NK-92 (cell line): Measurements from ENCODE around the gene OASL.
"Not testable (repeated sequence)": the region's sequence is repeated elsewhere in the genome, so short reads cannot be mapped to it uniquely, and the experiment has no call there.

Experiments used
- DNase-seq: peaks from one replicate; lab custom pipeline; 2025; ENCODE audit not compliant: unreplicated experiment; lab: John Stamatoyannopoulos, UW

The OASL gene, protein sequence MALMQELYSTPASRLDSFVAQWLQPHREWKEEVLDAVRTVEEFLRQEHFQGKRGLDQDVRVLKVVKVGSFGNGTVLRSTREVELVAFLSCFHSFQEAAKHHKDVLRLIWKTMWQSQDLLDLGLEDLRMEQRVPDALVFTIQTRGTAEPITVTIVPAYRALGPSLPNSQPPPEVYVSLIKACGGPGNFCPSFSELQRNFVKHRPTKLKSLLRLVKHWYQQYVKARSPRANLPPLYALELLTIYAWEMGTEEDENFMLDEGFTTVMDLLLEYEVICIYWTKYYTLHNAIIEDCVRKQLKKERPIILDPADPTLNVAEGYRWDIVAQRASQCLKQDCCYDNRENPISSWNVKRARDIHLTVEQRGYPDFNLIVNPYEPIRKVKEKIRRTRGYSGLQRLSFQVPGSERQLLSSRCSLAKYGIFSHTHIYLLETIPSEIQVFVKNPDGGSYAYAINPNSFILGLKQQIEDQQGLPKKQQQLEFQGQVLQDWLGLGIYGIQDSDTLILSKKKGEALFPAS

DNA sequence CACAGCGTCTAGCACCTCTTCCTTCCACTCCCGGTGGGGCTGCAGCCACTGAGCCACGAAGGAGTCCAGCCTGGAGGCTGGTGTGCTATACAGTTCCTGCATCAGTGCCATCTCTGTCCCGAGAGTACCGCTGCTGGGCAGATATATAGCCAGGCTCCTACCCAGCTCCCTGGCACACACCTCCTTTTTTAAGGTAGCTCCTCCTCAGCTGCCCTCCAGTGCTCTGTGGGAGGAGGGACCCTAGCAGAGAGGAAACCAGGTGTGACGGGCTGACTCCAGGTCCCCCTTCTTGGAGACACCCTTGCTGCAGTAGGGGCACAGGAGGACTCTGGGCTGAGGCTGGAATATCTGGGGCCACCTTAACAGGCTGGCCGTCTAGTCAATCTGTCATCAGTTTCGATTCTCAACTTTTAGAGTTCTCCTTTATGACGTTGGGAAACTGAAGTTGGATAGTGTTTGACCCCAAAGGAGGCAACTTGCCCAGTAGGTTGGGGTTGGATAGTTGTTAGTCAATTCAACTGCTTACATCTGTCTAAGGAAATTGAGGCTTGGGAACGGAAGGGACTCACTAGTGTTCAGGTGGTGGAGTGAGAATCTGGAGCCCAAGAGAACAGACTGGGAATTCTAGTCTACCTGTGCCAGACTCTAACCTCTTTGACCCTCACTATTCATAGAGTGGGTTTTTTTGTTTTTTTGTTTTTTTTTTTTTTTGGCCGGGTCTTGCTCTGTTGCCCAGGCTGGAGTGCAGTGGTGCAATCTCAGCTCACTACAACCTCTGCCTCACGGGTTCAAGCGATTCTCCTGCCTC, at the start of gene OASL:
TSS of gene OASL (minus strand) at position 386 of the 808 bp plus-strand sequence. CDS start at position 111, 275 bp downstream.
- no peak for DNase-seq

- no peak for DNase-seq
Measured at GRCh38 chr12:121088195-121088585, 49.1 kb upstream of the OASL start.

DNA sequence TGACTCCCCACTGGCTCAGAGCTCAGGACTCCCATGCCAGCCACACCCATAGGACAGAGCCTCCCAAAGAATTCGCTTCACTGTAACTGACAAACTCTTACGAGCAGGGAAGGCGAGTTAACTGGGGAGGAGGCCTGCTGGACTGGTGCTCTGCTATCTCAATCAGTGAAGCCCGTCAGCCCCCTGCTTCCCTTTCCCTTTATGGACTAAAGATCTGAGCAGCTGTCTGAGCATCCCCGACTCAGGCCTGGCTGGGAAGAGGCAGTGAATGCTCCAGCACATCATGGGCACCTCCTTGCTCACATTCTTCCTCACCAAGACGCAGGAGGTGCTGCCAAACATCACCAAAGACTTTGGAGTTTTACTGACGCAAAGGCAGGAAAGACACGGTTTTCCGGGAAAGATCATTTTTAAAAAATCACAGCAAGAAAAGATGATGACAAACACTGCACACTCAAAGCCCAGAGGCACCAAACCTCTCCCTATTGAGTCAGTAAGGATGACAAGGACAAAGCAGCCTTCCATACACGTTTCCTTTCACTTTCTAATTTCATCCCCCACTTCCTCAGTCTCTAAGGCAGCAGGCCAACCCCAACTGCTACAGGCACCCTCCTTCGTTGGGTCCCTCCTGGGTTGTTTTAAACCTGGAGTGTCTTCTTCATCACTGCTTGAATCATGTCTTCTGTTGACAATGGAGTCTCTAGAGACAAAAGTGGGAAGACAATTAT, 48.6 kb upstream of the OASL start:
- DNase-seq, result no peak

DNA sequence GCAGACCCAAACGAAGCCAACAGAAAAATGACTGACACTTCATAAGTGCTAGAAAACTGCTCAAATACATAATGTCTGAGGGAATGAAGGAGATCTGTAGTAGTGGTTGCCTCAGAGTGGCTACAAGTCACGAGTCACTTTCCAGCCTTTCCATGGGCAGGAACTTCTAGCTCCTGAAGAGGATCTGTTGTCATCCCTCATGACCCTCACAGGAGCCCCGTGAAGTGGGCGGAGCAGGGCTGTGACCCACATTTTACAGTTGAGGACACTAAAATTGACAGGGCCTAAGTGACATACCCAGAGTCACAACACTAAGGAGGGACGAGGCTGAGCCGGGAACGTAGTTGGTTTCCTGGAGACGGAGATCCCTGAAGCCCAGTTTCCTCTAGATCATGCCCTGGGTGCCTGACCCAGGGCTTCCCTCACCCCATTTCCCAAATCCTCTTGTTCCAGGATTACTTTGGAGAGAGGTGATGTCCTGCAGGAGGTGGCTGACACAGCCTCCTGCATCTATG, 47.8 kb upstream of the OASL start:
- DNase-seq, result no peak

DNA sequence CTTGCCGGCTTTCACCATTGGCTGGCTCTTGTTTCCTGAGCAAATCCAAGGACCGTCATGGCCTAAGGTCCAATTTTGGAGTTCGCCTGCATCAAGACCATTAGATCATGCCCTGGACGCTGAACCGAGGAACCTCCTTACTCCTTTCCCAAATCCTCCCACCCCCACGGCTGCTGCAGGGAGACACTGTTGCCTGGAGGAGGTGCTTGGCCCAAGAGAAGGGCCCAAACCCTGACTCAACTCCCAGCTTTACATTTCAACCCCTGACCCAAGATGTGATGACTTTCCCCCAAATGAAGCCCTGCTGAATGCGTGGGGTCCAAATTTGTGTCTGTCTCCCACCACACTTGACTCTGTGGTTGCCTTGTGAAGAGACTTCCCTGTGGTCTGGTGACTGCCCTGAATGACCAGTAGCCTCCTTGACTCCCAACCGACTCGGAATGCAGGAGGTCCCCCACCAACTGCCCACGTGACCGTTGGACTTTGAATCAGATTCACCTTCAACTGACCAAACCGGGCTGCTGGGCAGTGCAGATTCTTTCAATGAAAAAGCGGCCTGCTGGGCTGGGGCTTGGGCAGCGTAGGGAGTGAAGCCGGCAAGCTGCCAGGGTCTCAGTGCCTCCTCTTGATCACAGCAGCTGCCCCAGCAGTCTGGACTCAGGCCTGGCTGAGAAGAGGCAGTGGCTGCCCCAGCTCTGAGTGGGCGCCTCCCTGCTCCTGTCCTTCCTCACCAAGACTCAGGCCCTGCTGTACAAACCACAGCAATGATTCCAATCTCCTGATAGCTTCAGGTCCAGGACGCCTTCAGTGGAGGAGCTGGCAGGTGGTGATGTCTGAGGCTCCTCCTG, 46.7 kb upstream of the OASL start:
- no peak for DNase-seq

DNA sequence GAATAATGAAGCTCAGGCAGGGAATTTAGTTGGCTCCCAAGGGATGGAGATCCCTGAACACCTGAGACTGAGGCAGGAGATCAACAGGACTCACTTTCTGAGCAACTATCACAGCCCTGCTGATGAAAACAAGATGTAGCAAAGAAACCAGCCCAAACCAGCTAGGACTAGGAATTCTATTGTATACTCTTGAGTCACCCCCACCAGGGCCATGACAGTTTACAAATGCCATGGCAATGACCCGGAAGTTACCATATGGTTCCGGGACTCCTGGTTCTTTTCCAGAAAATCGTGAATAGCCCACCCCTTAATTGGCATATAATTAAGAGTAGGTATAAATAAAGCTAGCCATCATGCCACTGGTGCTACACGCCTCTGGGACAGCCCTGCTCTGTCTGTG, 46.0 kb upstream of the OASL start:
- no peak for DNase-seq

DNA sequence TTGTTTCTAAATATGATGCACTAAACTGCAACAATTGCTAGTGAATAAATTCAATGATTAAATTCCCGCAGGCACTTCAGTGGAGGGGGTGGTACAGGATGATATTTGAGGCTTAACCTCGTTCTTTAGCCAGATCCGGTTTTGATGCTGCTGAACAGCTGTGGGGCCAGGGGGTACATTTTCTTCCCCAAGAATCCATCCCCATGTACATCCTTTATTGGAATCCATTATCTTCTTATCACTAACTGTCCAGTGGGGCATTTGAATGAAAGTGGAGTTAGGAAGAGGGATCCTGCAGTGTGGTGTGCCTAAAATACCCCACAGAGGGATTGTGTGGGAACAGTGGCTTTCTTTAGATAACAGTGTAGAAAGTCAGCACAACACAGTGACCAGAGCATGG, 45.2 kb upstream of the OASL start:
- no peak for DNase-seq

DNA sequence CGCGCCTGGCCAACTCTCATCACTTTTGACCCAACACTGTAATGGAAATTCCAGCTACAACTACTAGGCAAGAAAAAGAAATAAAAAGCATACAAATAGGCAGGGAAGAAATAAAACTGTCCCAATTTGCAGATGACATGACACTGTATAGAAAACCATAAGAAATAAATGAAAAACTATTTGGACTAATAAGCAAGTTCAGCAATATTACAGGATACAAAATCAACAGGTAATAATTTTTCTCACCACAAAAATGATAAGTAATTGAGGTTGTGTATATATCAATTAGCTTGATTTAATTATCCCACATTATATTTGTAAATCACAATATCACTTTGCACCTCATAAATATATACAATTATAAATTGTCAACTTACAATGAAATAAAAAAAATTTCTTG, 41.9 kb upstream of the OASL start:
- no peak for DNase-seq

DNA sequence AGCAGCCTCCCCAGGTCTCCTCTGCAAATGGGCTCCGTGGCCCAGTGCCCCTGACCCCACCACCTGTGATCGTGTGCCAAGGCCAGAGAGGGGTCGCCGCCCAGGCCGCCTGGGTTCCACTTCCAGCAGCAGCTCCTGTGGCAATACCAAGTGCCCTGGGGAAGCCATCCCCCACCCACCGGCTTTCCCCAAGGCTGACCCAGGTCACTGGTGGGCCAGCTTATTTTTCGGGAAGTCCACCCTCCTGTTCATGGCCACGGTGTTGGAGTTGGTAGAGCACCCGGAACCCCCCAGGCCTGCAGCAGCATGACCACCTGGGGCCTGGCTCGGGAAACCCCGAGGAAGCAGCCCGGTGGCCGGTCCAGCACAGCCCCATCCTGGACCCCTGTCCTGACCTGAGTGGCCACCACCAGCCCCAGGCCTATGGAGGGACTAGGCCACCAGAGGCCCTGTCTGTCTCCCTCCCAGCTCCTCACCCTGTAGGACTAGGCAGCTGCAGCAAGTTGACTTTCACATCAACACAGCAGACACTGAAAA, 40.8 kb upstream of the OASL start:
- no peak for DNase-seq

DNA sequence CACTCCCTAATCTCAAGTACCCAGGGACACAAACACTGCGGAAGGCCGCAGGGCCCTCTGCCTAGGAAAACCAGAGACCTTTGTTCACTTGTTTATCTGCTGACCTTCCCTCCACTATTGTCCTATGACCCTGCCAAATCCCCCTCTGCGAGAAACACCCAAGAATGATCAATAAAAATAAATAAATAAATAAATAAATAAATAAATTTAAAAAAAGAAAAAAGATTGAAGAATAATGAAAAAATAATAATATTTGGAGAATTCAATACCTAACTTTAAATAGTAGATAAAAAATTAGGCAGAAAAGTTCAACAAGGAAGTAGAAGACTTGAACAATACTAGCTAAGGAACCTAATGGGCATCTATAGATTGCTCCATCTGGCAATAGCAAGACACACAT, 38.4 kb upstream of the OASL start:
- DNase-seq, result not testable (repeated sequence)

GRCh38 chr12:121075911-121076310, 36.9 kb upstream of the OASL start:
- not testable (repeated sequence) for DNase-seq

GRCh38 chr12:121072147-121072546, 33.1 kb upstream of the OASL start:
- DNase-seq, result no peak

GRCh38 chr12:121069206-121069605, 30.2 kb upstream of the OASL start:
- DNase-seq, result no peak

DNA sequence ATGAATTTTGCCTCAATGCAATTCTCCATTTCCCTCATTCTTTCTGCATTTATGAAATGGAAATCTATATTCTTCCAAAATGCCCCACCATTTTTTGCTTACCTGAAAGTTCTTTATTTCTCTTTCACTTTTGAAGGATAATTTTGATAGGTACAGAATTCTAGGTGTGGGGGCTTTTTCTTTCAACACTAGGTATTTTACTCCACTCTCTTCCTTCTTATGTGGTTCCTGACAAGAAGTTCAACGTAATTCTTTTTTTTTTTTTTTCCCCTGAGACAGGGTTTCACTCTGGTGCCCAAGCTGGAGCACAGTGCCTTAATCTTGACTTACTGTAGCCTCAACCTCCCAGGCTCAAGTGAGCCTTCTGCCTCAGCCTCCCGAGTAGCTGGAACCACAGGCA, 26.3 kb upstream of the OASL start:
- DNase-seq, result no peak

DNA sequence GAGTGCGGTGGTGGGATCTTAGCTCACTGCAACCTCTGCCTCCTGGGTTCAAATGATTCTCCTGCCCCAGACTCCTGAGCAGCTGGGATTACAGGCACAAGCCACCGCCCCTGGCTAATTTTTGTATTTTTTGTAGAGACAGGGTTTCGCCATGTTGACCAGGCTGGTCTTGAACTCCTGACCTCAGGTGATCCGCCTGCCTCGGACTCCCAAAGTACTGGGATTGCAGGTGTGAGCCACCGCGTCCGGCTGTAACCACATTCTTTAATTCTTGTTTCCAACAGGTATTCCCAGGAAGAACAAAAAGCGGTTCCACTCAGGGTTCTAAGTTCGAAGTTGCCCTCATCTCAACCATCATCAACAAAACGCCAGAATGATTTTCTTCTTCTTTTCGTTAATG, 25.5 kb upstream of the OASL start:
- DNase-seq, result not testable (repeated sequence)

DNA sequence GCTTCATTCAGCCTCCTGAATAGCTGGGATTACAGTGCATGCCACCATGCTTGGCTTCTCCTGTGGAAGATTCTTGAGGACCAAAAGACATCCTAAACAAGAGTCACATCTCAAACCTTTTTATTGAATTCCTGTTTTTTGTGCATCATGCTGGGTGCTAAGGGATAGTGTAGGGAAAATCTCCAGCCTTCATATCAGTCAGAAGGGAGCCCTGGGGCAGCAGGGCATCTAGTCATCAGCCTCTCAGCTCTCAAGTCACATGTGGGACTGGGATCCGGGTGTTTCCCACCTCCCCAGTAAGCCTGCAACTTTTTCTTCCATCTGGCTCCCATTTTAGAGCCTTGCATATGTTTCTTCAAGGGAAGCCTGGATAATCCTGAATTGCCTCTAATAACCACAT, 25.1 kb upstream of the OASL start:
- no peak for DNase-seq

DNA sequence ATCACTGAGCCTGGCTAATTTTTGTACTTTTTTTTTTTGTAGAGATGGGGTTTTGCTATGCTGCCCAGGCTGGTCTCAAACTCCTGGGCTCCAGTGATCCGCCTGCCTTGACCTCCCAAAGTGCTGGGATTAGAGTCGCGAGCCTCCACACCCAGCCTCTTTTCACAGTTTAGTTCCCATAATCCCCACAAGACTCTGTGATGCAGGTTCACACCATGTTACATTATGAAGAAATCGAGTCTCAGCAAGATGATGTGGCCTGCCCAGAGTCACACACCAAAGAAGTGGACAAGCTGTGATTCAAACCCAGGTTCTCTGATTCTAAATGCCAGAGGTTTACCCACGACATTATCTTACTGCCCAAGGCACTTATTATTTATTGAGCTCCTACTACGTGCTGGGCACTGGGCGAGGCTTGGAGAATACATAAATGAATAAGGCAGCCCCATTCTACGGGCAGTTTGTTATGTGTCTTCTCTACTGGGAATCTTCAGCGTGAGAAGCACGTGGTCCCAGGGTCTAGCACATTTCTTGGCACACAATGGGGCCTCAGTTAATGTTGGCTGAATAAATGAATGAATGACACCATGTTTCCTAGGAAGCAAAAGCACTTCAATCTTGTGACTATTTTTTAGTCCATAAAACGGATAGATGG, 23.5 kb upstream of the OASL start:
- DNase-seq, result no peak

DNA sequence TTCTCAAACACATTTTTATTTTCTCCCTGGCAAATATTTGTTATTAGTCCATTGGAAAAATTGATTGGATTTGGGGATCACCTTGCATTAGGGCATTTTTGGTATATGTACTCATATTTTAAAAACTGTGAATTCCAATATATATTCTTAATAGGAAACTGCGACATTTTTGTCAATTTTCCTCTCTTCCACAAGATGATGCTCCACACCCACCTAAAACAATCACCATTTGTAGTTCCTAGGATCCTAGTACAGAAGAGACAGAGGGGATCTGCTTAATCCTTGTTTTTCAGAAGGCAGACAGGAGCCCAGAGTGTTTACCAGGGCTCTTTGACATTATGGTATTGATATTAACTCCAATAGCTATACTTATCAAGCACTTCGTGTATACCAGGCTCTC, 22.8 kb upstream of the OASL start:
- no peak for DNase-seq

DNA sequence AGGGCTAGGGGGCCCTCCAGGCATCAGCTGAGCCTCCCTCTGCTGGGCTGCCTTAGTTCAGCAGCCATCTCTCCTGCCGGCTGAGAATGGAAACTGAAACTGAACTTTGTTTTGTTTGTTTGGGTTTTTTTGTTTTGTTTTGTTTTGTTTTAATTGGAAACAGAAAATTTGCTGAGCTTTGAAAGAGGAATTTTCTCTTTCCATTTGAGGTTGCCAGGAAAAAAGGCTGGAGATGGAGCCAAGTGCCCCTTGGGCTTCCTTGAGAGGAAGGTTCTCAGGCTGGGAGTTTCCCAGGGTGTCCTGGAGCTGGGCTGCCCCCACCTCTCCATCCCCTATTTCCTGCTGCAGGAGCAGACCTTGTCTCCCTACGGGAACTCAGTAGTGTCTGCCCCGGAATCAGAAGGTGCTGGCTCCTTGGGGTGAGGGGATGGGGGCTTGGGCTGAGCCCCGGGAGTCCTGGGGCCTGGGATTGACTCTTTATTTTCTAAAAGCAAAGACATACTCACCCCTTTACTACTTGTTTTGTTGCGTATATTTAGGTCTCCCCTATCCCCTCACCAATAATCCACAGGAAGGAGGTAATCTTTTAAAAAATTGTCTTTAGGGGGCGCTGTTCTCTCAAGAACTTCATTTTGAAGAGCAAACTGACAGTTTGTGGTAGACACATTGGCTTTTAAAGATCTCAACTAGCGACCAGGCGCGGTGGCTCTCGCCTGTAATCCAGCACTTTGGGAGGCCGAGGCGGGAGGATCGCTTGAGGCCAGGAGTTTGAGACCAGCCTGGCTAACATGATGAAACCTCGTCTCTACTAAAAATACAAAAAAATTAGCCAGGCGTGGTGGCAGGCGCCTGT, 21.3 kb upstream of the OASL start:
- no peak for DNase-seq
